ENCODE results near the gene TIGD1.

The TIGD1 gene

GRCh38 chr2:232532419-232532818 is 17.9 kb downstream of the TIGD1 start:
- H3K4me3 ChIP-seq (ENCODE audit: insufficient read depth, low read depth, low read length) = no peak overlapping the region
- H3K27me3 ChIP-seq (ENCODE audit: control insufficient read depth, insufficient read depth, low read length, poor library complexity, severe bottlenecking) = peaks cover 4% of the 10 kb centered on the region
- H3K4me1 ChIP-seq (ENCODE audit: control insufficient read depth, insufficient read depth, low read length) = no peaks in the 10 kb centered on the region
- 88 to 91% methylated on average over 9 of the region's 9 CpGs for WGBS, 2 experiments
- no peaks in the 10 kb centered on the region for H3K9me3 ChIP-seq (ENCODE audit: control insufficient read depth, low read length)
- H3K27ac ChIP-seq (ENCODE audit: insufficient read depth, low read depth, low read length, poor library complexity, severe bottlenecking) = no peak overlapping the region
- H3K36me3 ChIP-seq (ENCODE audit: control insufficient read depth, insufficient read depth, low read length) = no peaks in the 10 kb centered on the region

- H3K27me3 ChIP-seq (ENCODE audit: control insufficient read depth, insufficient read depth, low read length, poor library complexity, severe bottlenecking) = peaks cover 4% of the 10 kb centered on the region
- no peaks in the 10 kb centered on the region for H3K4me1 ChIP-seq (ENCODE audit: control insufficient read depth, insufficient read depth, low read length)
- no peak overlapping the region for H3K27ac ChIP-seq (ENCODE audit: insufficient read depth, low read depth, low read length, poor library complexity, severe bottlenecking)
- WGBS, 2 experiments = 83 to 85% methylated on average over 9 of the region's 9 CpGs
- no peak overlapping the region for H3K4me3 ChIP-seq (ENCODE audit: insufficient read depth, low read depth, low read length)
- H3K36me3 ChIP-seq (ENCODE audit: control insufficient read depth, insufficient read depth, low read length) = no peaks in the 10 kb centered on the region
- no peaks in the 10 kb centered on the region for H3K9me3 ChIP-seq (ENCODE audit: control insufficient read depth, low read length)
Measured at GRCh38 chr2:232530626-232531260, 19.6 kb downstream of the TIGD1 start.

GRCh38 chr2:232529806-232530547 is 20.4 kb downstream of the TIGD1 start:
- H3K36me3 ChIP-seq (ENCODE audit: control insufficient read depth, insufficient read depth, low read length) = no peaks in the 10 kb centered on the region
- 94% methylated on average over 17 of the region's 17 CpGs for WGBS, 2 experiments

GRCh38 chr2:232528746-232529460 is 21.5 kb downstream of the TIGD1 start:
- Histone ChIP-seq H3K27ac (ENCODE audit: insufficient read depth, low read depth, low read length, poor library complexity, severe bottlenecking) (no peak overlapping the region), H3K4me3 (ENCODE audit: insufficient read depth, low read depth, low read length) (no peak overlapping the region), H3K4me1 (ENCODE audit: control insufficient read depth, insufficient read depth, low read length) (no peaks in the 10 kb centered on the region), H3K27me3 (ENCODE audit: control insufficient read depth, insufficient read depth, low read length, poor library complexity, severe bottlenecking) (peaks cover 18% of the 10 kb centered on the region), H3K9me3 (ENCODE audit: control insufficient read depth, low read length) (no peaks in the 10 kb centered on the region), H3K36me3 (ENCODE audit: control insufficient read depth, insufficient read depth, low read length) (no peaks in the 10 kb centered on the region)
- 88% methylated on average over 11 of the region's 11 CpGs for WGBS, 2 experiments

More at GRCh38 chr2:232529806-232530547, 20.4 kb downstream of the TIGD1 start:
- Histone ChIP-seq H3K27me3 (ENCODE audit: control insufficient read depth, insufficient read depth, low read length, poor library complexity, severe bottlenecking) (peaks cover 7% of the 10 kb centered on the region), H3K9me3 (ENCODE audit: control insufficient read depth, low read length) (no peaks in the 10 kb centered on the region), H3K4me3 (ENCODE audit: insufficient read depth, low read depth, low read length) (no peak overlapping the region), H3K27ac (ENCODE audit: insufficient read depth, low read depth, low read length, poor library complexity, severe bottlenecking) (no peak overlapping the region), H3K4me1 (ENCODE audit: control insufficient read depth, insufficient read depth, low read length) (no peaks in the 10 kb centered on the region)

GRCh38 chr2:232527905-232528470 is 22.4 kb downstream of the TIGD1 start:
- WGBS, 2 experiments = 87 to 92% methylated on average over 6 of the region's 6 CpGs
- H3K9me3 ChIP-seq (ENCODE audit: control insufficient read depth, low read length) = no peaks in the 10 kb centered on the region
- H3K36me3 ChIP-seq (ENCODE audit: control insufficient read depth, insufficient read depth, low read length) = no peaks in the 10 kb centered on the region
- H3K4me3 ChIP-seq (ENCODE audit: insufficient read depth, low read depth, low read length) = no peak overlapping the region
- H3K27me3 ChIP-seq (ENCODE audit: control insufficient read depth, insufficient read depth, low read length, poor library complexity, severe bottlenecking) = peaks cover 27% of the 10 kb centered on the region
- peaks cover 7% of the 10 kb centered on the region for H3K4me1 ChIP-seq (ENCODE audit: control insufficient read depth, insufficient read depth, low read length)
- no peak overlapping the region for H3K27ac ChIP-seq (ENCODE audit: insufficient read depth, low read depth, low read length, poor library complexity, severe bottlenecking)

- Histone ChIP-seq H3K9me3 (ENCODE audit: control insufficient read depth, low read length) (no peaks in the 10 kb centered on the region), H3K4me3 (ENCODE audit: insufficient read depth, low read depth, low read length) (no peak overlapping the region), H3K27ac (ENCODE audit: insufficient read depth, low read depth, low read length, poor library complexity, severe bottlenecking) (no peak overlapping the region), H3K4me1 (ENCODE audit: control insufficient read depth, insufficient read depth, low read length) (peaks cover 8% of the 10 kb centered on the region), H3K36me3 (ENCODE audit: control insufficient read depth, insufficient read depth, low read length) (no peaks in the 10 kb centered on the region), H3K27me3 (ENCODE audit: control insufficient read depth, insufficient read depth, low read length, poor library complexity, severe bottlenecking) (peaks cover 43% of the 10 kb centered on the region)
- 68 to 70% methylated on average over 13 of the region's 13 CpGs for WGBS, 2 experiments
Measured at GRCh38 chr2:232526372-232526941, 23.9 kb downstream of the TIGD1 start.

- Histone ChIP-seq H3K27me3 (ENCODE audit: control insufficient read depth, insufficient read depth, low read length, poor library complexity, severe bottlenecking) (peaks cover 48% of the 10 kb centered on the region), H3K4me3 (ENCODE audit: insufficient read depth, low read depth, low read length) (no peak within 1 kb of the TSS), H3K27ac (ENCODE audit: insufficient read depth, low read depth, low read length, poor library complexity, severe bottlenecking) (no peak within 1 kb of the TSS), H3K36me3 (ENCODE audit: control insufficient read depth, insufficient read depth, low read length) (no peaks in the 10 kb centered on the region), H3K9me3 (ENCODE audit: control insufficient read depth, low read length) (no peaks in the 10 kb centered on the region), H3K4me1 (ENCODE audit: control insufficient read depth, insufficient read depth, low read length) (peaks cover 8% of the 10 kb centered on the region)
- 29 to 33% methylated on average over 15 to 18 of the region's 18 CpGs for WGBS, 2 experiments
Measured at GRCh38 chr2:232525791-232526371, 24.5 kb downstream of the TIGD1 start, which contains the start of gene CHRND. Gene CHRND (plus strand): TSS chr2:232526160. CDS start chr2:232526216, 56 bp downstream.

- H3K27ac ChIP-seq (ENCODE audit: insufficient read depth, low read depth, low read length, poor library complexity, severe bottlenecking) = no peak overlapping the region
- no peaks in the 10 kb centered on the region for H3K9me3 ChIP-seq (ENCODE audit: control insufficient read depth, low read length)
- 85 to 86% methylated on average over 14 of the region's 14 CpGs for WGBS, 2 experiments
- no peak overlapping the region for H3K4me3 ChIP-seq (ENCODE audit: insufficient read depth, low read depth, low read length)
- peaks cover 8% of the 10 kb centered on the region for H3K4me1 ChIP-seq (ENCODE audit: control insufficient read depth, insufficient read depth, low read length)
- no peaks in the 10 kb centered on the region for H3K36me3 ChIP-seq (ENCODE audit: control insufficient read depth, insufficient read depth, low read length)
- H3K27me3 ChIP-seq (ENCODE audit: control insufficient read depth, insufficient read depth, low read length, poor library complexity, severe bottlenecking) = peaks cover 55% of the 10 kb centered on the region
Measured at GRCh38 chr2:232525199-232525598, 25.2 kb downstream of the TIGD1 start.

GRCh38 chr2:232524771-232525170 is 25.6 kb downstream of the TIGD1 start:
- Histone ChIP-seq H3K9me3 (ENCODE audit: control insufficient read depth, low read length) (no peaks in the 10 kb centered on the region), H3K27ac (ENCODE audit: insufficient read depth, low read depth, low read length, poor library complexity, severe bottlenecking) (no peak overlapping the region), H3K4me3 (ENCODE audit: insufficient read depth, low read depth, low read length) (no peak overlapping the region), H3K27me3 (ENCODE audit: control insufficient read depth, insufficient read depth, low read length, poor library complexity, severe bottlenecking) (peaks cover 58% of the 10 kb centered on the region), H3K4me1 (ENCODE audit: control insufficient read depth, insufficient read depth, low read length) (peaks cover 8% of the 10 kb centered on the region), H3K36me3 (ENCODE audit: control insufficient read depth, insufficient read depth, low read length) (no peaks in the 10 kb centered on the region)
- WGBS, 2 experiments = 74 to 76% methylated on average over 6 of the region's 6 CpGs

Measured in ectodermal cell (in vitro differentiated cells).